Prostate gland (tissue), 2 donors: ENCODE measurements around the gene CFAP61. TPM values are rescaled to one million over a fixed set of nuclear protein-coding genes. Genes with fewer than 3 reads are reported as not detected.

Source experiments
- DNase-seq: peaks from one replicate; pipeline ENCODE4 v3.0.0-alpha.2; 2019; ENCODE audit warnings: low spot score
- H3K27ac ChIP-seq, 2 donors: fragments of 200-600 bp; sonication (generic); 2 replicates each; pipeline ENCODE4 v1.5.1; 2017 to 2019
- H3K27me3 ChIP-seq: fragments of 200-600 bp; sonication (generic); replicated peaks from 2 replicates; pipeline ENCODE4 v1.5.1; 2019; ENCODE audit not compliant: insufficient read depth
- H3K36me3 ChIP-seq, 2 donors: fragments of 200-600 bp; sonication (generic); 1 replicate in 1 of 2; 2 replicates in 1 of 2; pipeline versions ENCODE4 v1.5.1 to v1.8.1; 2017 to 2019
- H3K4me1 ChIP-seq: fragments of 200-600 bp; sonication (generic); replicated peaks from 2 replicates; pipeline ENCODE4 v1.5.1; 2019
- H3K4me3 ChIP-seq, 2 donors: fragments of 200-600 bp; sonication (generic); 2 replicates each; pipeline ENCODE4 v1.5.1; 2017 to 2019
- H3K9me3 ChIP-seq: fragments of 200-600 bp; sonication (generic); 2 replicates; pipeline ENCODE4 v1.5.1; 2017
- CTCF ChIP-seq, 4 experiments: fragments of 200-600 bp in 2 of 4; fragments of 450-650 bp in 2 of 4; sonication (generic) in 2 of 4; IDR thresholded peaks; 1 replicate in 3 of 4; 2 replicates in 1 of 4; pipeline ENCODE4 v1.5.1; 2016 to 2019; ENCODE audit warnings: antibody characterized with exemption in 4 of 4, mild to moderate bottlenecking in 2 of 4, moderate library complexity in 2 of 4
- POLR2A ChIP-seq: fragments of 450-650 bp; IDR thresholded peaks from one replicate; pipeline ENCODE4 v1.6.1; 2016; ENCODE audit warnings: antibody characterized with exemption, mild to moderate bottlenecking
- POLR2AphosphoS5 ChIP-seq: sonication (generic); formaldehyde crosslinking; IDR thresholded peaks from one replicate; pipeline ENCODE4 v1.6.1; 2017; ENCODE audit warnings: antibody characterized with exemption
- WGBS: methylation state at CpG from one replicate; pipeline ENCODE4 v1.1.5; 2018; 5-methylcytosine and 5-hydroxymethylcytosine counted together
- intact Hi-C: fragments of 100-400 bp; cut with DNase I; formaldehyde crosslinking; loops from one replicate; pipeline ENCODE4 v1.14.2; 2022
- total RNA-seq, 2 donors: library from RNA; depleted of rRNA; stranded (reverse); fragments of >200 nt; gene quantifications; one replicate each; pipeline ENCODE4 v1.1.0, GENCODE V29; 2016

CFAP61 gene
- total RNA-seq, 2 donors from 2014 or later, result 0.14 to 8.1 TPM

DNA sequence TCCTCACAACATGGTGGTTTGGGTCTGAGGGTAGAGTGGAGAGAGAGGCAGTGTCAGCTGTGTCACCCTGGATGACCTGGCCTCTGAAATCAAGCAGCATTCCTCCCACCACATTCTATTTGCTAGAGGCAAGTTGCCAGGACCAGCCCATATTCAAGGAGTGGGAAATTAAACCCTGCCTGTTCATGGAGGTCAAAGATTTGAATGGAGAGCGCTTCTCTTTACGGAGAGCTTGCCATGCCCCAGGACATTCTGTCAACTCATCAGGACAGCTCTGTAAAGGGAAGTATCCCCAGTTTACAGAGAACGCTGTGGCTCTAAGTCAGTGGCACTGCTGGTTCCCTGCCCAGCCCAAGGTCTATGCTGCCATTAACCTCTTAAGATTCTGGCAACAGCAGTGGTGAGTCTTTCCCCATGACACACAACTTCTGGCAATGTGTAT, 225.6 kb downstream of the CFAP61 start:
- H3K27me3 ChIP-seq, result no peaks in the 10 kb centered on the region
- intact Hi-C loops, result no loop called here
- H3K4me3 ChIP-seq, result no peak overlapping the region
- TF ChIP-seq POLR2A (no peak), POLR2AphosphoS5 (no peak), CTCF (IDR thresholded peaks at IDR 0.05) (no peak)
- no peaks in the 10 kb centered on the region for H3K36me3 ChIP-seq
- DNase-seq, result no peak
- H3K4me1 ChIP-seq, result no peaks in the 10 kb centered on the region
- WGBS, result 55% methylated on average over 3 of the region's 3 CpGs
- no peaks in the 10 kb centered on the region for H3K9me3 ChIP-seq
- no peak overlapping the region for H3K27ac ChIP-seq

- TF ChIP-seq CTCF (IDR thresholded peaks at IDR 0.05) (no peak), POLR2AphosphoS5 (no peak), POLR2A (no peak)
- Histone ChIP-seq H3K4me3 (no peak overlapping the region), H3K9me3 (no peaks in the 10 kb centered on the region), H3K4me1 (no peaks in the 10 kb centered on the region), H3K27me3 (no peaks in the 10 kb centered on the region), H3K27ac (no peak overlapping the region), H3K36me3 (no peaks in the 10 kb centered on the region)
- DNase-seq, result no peak
- WGBS, result 80% methylated on average over 2 of the region's 2 CpGs
- intact Hi-C loops, result no loop called here
These were observed 233.7 kb downstream of the CFAP61 start for GRCh38 chr20:20286061-20286460.

- Histone ChIP-seq H3K4me1 (no peaks in the 10 kb centered on the region), H3K36me3 (no peaks in the 10 kb centered on the region), H3K27ac (no peak overlapping the region), H3K27me3 (no peaks in the 10 kb centered on the region), H3K4me3 (no peak overlapping the region), H3K9me3 (no peaks in the 10 kb centered on the region)
- WGBS, result 74% methylated on average over 3 of the region's 3 CpGs
- intact Hi-C loops, result no loop called here
- no peak for DNase-seq
- TF ChIP-seq POLR2A (no peak), CTCF (IDR thresholded peaks at IDR 0.05) (no peak), POLR2AphosphoS5 (no peak)
These were observed 237.0 kb downstream of the CFAP61 start for GRCh38 chr20:20289331-20289730.

GRCh38 chr20:20292472-20292871, 240.1 kb downstream of the CFAP61 start:
- DNase-seq, result no peak
- Histone ChIP-seq H3K27ac (no peak overlapping the region), H3K9me3 (no peaks in the 10 kb centered on the region), H3K36me3 (no peaks in the 10 kb centered on the region), H3K27me3 (no peaks in the 10 kb centered on the region), H3K4me3 (no peak overlapping the region), H3K4me1 (no peaks in the 10 kb centered on the region)
- intact Hi-C loops, result no loop called here
- no peak for TF ChIP-seq CTCF (IDR thresholded peaks at IDR 0.05)
- 94% methylated on average over 4 of the region's 4 CpGs for WGBS

DNA sequence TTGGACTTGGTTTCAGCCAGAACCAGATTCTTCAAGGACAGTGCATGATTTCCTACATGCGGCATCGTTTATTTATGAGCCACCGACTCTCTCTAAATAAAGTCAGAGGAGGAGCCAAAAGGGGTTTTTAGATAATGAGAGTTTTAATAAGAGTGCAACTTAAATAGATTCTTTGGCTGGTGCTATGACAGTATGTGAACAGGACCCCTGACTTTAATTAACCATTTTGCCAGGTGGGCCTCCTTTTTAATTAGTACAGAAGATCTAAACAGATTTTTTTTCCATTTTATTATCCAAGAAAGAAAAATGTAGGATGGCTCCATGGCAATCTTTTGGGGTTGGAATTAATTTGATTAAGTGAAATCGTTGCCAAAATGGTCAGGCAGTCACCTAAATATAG, 240.8 kb downstream of the CFAP61 start:
- Histone ChIP-seq H3K4me1 (no peaks in the 10 kb centered on the region), H3K9me3 (no peaks in the 10 kb centered on the region), H3K36me3 (no peaks in the 10 kb centered on the region), H3K4me3 (no peak overlapping the region), H3K27ac (no peak overlapping the region), H3K27me3 (no peaks in the 10 kb centered on the region)
- 84% methylated on average over 4 of the region's 4 CpGs for WGBS
- no peak for DNase-seq
- TF ChIP-seq POLR2AphosphoS5 (no peak), POLR2A (no peak), CTCF (IDR thresholded peaks at IDR 0.05) (no peak)
- intact Hi-C loops, result no loop called here
